Ishikawa (cell line): ENCODE results near the gene MSTN.
A peak's percentile ranks its signal among the peaks of the same experiment; 100 is the strongest.

Experiments used
- CEBPB ChIP-seq: IDR thresholded peaks from 2 replicates; pipeline ENCODE4 v1.6.1; 2012
- CREB1 ChIP-seq: IDR thresholded peaks from 2 replicates; pipeline ENCODE4 v1.6.1; 2012; ENCODE audit warnings: low read depth
- EGR1 ChIP-seq: IDR thresholded peaks from 2 replicates; pipeline ENCODE4 v1.6.1; 2012
- EP300 ChIP-seq: IDR thresholded peaks from 2 replicates; pipeline ENCODE4 v1.6.1; 2012; ENCODE audit warnings: borderline replicate concordance
- FOXM1 ChIP-seq: IDR thresholded peaks from 2 replicates; pipeline ENCODE4 v1.6.1; 2012; ENCODE audit warnings: low read depth, borderline replicate concordance
- NFIC ChIP-seq: IDR thresholded peaks from 2 replicates; pipeline ENCODE4 v1.6.1; 2012
- RAD21 ChIP-seq: IDR thresholded peaks from 2 replicates; pipeline ENCODE4 v1.6.1; 2012; ENCODE audit warnings: low read depth
- TAF1 ChIP-seq: IDR thresholded peaks from 2 replicates; pipeline ENCODE4 v1.6.1; 2012; ENCODE audit warnings: low read depth, mild to moderate bottlenecking
- TCF12 ChIP-seq: IDR thresholded peaks from 2 replicates; pipeline ENCODE4 v1.6.1; 2012; ENCODE audit warnings: low read depth
- TEAD4 ChIP-seq: IDR thresholded peaks from 2 replicates; pipeline ENCODE4 v1.6.1; 2012
- YY1 ChIP-seq: IDR thresholded peaks from 2 replicates; pipeline ENCODE4 v1.6.1; 2012; ENCODE audit warnings: low read depth
- ZBTB7A ChIP-seq: IDR thresholded peaks from 2 replicates; pipeline ENCODE4 v1.6.1; 2012; ENCODE audit warnings: low read depth
- TF ChIP-seq, protein P1 (sequence below): IDR thresholded peaks from 2 replicates; pipeline ENCODE4 v1.6.1; 2012
- TF ChIP-seq, protein P2 (sequence below): IDR thresholded peaks from 2 replicates; pipeline ENCODE4 v1.6.1; 2012; ENCODE audit warnings: low read depth, mild to moderate bottlenecking
- TF ChIP-seq, protein P3 (sequence below): IDR thresholded peaks from 2 replicates; pipeline ENCODE4 v1.6.1; 2012

The MSTN gene

DNA sequence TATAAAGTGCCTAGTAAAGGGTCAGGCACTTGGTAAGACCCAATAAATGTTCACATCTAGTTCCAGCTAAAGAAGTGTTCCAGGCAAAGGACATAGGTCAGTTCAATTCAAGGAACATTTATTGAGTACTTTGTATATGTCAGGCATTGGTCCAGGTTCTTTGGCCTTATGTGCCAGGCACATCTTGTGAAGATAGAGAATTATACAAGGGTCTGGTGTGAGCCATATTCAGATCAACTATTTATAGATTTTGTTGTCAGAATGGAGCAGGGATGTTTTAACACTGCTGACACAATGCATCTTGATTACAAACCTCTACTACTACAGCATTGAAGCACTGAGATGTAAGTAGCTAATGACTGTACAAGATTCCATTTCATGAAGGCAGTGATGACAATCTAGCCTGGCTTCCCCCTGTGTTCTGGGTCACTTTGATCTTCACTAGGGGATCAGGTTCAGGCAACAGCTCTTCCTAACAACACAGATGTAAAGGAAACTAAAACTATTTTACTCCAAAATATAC is 18.1 kb upstream of the MSTN start:
- TF ChIP-seq EP300 = no peak

DNA sequence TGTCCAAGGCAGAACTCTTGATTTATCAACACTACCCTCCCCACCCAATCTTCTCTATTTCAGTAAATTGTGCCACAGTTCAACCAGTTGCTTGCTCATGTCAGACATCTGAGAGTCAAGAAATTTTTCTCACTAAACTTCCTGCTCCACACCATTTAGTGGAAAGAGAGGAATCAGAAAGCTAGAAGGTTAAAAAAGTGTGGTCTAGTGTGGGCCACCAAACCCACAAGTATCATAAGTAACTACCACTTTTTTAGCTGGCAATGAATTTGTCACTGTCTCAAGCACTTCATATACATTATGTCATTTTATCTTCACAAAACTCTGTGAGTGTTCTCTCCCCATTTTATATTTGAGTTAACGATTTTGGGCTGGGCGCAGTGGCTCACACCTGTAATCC is 16.6 kb upstream of the MSTN start:
- TF ChIP-seq, protein P1, sequence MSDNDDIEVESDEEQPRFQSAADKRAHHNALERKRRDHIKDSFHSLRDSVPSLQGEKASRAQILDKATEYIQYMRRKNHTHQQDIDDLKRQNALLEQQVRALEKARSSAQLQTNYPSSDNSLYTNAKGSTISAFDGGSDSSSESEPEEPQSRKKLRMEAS = no peak
- no peak for TF ChIP-seq TAF1
- TF ChIP-seq EGR1 = no peak
- TF ChIP-seq RAD21 = no peak
- TF ChIP-seq TCF12 = no peak
- TF ChIP-seq ZBTB7A = no peak
- no peak for TF ChIP-seq CEBPB
- TF ChIP-seq EP300 = no peak
- no peak for TF ChIP-seq FOXM1
- no peak for TF ChIP-seq CREB1
- TF ChIP-seq YY1 = no peak
- no peak for TF ChIP-seq NFIC

DNA sequence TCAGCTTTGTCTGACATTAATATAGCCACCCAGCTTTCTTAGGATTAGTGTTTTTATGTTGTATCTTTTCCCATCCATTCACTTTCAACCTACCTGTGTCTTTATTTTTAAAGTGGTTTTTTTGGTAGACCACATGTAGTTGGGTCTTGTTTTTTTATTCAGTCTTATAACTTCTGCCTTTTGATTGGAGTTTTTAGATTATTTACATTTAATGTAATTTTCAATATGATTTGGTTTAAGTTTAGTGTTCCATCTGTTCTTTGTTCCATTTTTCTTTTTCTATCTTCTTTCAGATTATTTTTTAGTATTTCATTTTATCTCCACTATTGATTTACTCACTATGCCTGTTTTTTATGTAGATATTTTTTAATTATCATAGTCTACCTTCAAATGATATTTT is 13.1 kb upstream of the MSTN start:
- TF ChIP-seq, protein P2, sequence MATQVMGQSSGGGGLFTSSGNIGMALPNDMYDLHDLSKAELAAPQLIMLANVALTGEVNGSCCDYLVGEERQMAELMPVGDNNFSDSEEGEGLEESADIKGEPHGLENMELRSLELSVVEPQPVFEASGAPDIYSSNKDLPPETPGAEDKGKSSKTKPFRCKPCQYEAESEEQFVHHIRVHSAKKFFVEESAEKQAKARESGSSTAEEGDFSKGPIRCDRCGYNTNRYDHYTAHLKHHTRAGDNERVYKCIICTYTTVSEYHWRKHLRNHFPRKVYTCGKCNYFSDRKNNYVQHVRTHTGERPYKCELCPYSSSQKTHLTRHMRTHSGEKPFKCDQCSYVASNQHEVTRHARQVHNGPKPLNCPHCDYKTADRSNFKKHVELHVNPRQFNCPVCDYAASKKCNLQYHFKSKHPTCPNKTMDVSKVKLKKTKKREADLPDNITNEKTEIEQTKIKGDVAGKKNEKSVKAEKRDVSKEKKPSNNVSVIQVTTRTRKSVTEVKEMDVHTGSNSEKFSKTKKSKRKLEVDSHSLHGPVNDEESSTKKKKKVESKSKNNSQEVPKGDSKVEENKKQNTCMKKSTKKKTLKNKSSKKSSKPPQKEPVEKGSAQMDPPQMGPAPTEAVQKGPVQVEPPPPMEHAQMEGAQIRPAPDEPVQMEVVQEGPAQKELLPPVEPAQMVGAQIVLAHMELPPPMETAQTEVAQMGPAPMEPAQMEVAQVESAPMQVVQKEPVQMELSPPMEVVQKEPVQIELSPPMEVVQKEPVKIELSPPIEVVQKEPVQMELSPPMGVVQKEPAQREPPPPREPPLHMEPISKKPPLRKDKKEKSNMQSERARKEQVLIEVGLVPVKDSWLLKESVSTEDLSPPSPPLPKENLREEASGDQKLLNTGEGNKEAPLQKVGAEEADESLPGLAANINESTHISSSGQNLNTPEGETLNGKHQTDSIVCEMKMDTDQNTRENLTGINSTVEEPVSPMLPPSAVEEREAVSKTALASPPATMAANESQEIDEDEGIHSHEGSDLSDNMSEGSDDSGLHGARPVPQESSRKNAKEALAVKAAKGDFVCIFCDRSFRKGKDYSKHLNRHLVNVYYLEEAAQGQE = no peak
- TF ChIP-seq CREB1 = no peak
- TF ChIP-seq TCF12 = no peak
- TF ChIP-seq, protein P1 = no peak
- no peak for TF ChIP-seq FOXM1
- no peak for TF ChIP-seq TEAD4
- TF ChIP-seq TAF1 = no peak
- no peak for TF ChIP-seq EGR1
- TF ChIP-seq ZBTB7A = no peak
- no peak for TF ChIP-seq YY1
- no peak for TF ChIP-seq EP300
- TF ChIP-seq, protein P3, sequence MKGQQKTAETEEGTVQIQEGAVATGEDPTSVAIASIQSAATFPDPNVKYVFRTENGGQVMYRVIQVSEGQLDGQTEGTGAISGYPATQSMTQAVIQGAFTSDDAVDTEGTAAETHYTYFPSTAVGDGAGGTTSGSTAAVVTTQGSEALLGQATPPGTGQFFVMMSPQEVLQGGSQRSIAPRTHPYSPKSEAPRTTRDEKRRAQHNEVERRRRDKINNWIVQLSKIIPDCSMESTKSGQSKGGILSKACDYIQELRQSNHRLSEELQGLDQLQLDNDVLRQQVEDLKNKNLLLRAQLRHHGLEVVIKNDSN = no peak
- TF ChIP-seq CEBPB = no peak
- TF ChIP-seq RAD21 = no peak
- no peak for TF ChIP-seq NFIC

DNA sequence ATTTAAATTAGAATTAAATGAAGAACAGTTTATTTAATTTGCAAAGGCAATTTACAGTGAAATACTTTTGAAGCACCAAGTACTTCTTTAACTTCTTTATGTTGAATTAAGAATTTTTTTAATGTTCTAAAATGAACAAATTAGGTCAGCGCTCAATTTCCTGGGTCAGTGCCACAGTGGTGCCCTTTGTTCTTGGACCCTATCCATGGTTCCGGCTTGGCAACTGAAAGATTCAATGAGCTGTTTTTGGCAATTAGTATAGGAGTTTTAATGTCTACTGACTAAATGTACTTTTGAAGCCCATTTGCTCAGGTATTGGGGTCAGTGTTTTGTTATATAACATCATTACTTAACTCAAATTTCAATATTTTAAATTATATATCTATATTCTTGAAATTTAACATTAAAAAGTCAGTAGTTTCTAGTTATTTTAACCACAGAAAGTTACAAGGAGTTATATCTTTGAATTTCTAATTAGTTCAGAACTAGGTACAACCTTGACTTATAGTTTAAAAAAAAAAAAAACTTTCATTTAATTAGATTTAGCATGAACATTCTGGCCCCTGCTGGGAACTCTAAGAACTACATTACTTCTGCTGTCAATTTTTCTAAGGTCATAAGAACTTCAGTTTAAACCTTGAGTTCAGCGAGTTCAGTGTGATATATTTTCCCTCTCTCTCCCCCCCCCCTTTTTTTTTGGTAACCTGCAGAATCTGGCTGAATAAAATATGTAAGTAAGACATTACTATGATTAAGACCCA is 7.6 kb upstream of the MSTN start:
- TF ChIP-seq NFIC = no peak
- TF ChIP-seq, protein P2 = no peak
- no peak for TF ChIP-seq CEBPB
- peak; percentile 82 for TF ChIP-seq RAD21

DNA sequence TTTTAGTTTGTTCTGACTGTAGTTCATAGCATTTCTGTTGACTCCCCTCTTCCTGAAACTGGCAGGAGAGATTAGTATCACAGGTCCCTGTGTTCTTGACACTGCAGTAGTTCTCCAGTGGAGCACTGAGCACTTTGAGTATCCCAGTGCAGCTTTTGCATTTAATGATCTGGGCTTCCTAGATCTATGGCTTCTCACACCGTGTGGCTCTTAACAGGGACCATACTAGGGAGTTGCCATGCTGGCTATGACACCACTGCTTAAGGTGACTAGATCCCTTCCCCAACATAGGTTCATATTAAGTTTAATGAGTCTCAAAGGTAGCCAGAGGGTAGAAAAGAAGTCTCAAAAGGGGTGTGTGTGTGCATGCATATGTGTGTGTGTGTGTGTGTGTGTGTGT is 6.2 kb upstream of the MSTN start:
- TF ChIP-seq TAF1 (no peak), NFIC (no peak), RAD21 (no peak), EP300 (no peak), TEAD4 (no peak), FOXM1 (no peak), CREB1 (no peak), ZBTB7A (no peak), CEBPB (no peak), TCF12 (no peak), YY1 (no peak), EGR1 (no peak)
- TF ChIP-seq, protein P2 = no peak
- TF ChIP-seq, protein P3 = no peak
- TF ChIP-seq, protein P1 = no peak
